WI38 (cell line): ENCODE measurements around the gene TXNDC5.

ENCODE experiments used
- H3K4me3 ChIP-seq: 2 replicates; pipeline ENCODE4 v1.5.1; 2011; ENCODE audit warnings: low read depth, mild to moderate bottlenecking, control low read depth, low read length
- TF ChIP-seq, protein P1 (sequence below): IDR thresholded peaks from 2 replicates; pipeline ENCODE4 v1.5.1; 2012; ENCODE audit warnings: low read depth, mild to moderate bottlenecking, control low read depth, low read length

The TXNDC5 gene

DNA sequence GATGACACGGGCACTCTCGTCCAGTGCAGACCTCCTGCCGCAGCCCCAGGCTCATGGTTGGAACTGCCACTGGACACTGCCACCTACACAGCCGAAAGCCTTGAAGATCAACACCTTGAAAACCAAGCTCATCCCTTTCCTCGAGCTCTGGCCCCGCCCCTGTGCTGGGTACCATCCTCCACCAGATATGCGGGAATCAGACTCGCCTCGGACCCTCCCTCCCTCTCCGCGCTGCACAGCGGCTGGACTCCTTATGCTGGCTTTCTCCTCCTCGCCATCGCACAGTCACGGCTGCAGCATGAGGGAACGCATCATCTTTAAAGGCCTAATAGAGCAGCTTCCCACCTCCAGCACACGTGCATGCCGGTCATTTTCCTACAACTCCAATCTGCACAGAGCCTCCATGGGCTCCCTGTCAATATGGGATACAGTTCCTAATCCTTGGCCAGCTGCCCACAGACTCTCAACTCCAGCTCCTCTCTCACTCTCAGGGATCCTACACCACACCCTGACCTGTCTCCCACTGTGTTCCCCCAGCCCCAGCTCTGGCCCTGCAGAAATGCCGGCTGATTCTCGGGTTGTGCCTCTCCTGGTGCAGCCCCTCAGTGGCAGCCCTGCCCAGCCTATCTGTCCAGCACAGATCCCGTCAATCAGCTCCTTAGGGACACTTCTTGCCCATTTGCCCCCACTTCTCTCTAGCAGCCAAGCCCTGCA is 23.2 kb downstream of the TXNDC5 start:
- TF ChIP-seq, protein P1, sequence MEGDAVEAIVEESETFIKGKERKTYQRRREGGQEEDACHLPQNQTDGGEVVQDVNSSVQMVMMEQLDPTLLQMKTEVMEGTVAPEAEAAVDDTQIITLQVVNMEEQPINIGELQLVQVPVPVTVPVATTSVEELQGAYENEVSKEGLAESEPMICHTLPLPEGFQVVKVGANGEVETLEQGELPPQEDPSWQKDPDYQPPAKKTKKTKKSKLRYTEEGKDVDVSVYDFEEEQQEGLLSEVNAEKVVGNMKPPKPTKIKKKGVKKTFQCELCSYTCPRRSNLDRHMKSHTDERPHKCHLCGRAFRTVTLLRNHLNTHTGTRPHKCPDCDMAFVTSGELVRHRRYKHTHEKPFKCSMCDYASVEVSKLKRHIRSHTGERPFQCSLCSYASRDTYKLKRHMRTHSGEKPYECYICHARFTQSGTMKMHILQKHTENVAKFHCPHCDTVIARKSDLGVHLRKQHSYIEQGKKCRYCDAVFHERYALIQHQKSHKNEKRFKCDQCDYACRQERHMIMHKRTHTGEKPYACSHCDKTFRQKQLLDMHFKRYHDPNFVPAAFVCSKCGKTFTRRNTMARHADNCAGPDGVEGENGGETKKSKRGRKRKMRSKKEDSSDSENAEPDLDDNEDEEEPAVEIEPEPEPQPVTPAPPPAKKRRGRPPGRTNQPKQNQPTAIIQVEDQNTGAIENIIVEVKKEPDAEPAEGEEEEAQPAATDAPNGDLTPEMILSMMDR = no peak
- H3K4me3 ChIP-seq = no peak overlapping the region

GRCh38 chr6:7886132-7886531 is 24.5 kb downstream of the TXNDC5 start:
- TF ChIP-seq, protein P1 = no peak
- H3K4me3 ChIP-seq = no peak overlapping the region

DNA sequence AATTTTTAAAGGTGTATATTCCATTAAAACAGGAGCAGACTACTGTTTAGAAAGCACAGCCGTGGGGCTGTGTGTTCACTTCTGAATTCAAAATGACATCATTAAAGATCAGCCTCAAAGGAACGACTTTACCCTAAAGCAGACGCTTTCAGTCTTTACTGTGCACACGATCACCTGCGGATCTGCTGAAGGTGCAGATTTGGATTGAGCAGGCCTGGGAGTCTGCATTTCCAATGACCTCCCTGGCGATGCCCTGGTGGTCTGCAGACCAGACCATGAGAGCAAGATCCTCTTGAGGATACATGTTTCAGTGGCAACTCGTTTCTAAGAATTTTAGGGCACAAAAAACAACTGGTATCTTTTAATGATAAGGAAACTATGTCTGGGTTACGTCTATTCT is 27.2 kb downstream of the TXNDC5 start:
- H3K4me3 ChIP-seq = no peak overlapping the region
- TF ChIP-seq, protein P1 = no peak

DNA sequence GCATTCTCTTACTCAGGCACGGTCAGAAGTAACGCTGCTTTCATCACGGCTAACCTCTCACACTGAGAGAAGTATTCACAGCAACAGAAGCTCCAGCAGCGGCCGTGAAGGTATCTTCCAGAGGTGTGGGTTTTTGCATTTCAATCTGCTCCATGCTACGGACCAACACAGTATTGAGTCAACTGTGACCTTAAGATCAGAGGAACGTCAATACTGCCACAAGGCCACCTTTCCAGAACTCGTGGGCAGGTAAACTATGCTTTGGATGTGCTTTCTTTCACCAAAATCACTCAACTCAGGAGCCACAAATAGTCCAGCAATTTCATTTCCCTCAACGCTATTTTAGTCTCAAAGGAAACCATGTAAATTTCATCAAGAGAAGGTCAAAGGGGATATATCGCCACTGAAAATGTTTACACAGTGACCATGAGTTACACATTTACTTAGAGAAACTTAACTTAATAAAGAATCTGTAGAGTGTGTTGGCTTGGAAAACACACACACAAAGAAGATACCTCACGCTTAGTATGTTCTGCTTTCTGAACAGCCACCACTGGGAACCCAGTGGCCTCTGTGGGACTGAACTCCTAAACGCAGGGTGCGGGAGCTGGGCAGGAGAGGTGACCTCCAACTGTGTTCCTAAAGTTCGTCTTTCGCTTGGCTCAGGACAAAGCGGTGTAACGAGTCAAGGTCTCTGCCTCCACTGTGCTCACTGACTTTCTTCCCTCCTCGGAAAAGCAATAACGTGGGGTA is 27.9 kb downstream of the TXNDC5 start:
- TF ChIP-seq, protein P1 = no peak
- H3K4me3 ChIP-seq = no peak overlapping the region

GRCh38 chr6:7881765-7882500 is 28.7 kb downstream of the TXNDC5 start:
- H3K4me3 ChIP-seq = no peak overlapping the region
- TF ChIP-seq, protein P1 = no peak

- TF ChIP-seq, protein P1 = no peak
- H3K4me3 ChIP-seq = no peak overlapping the region
Observed at GRCh38 chr6:7880718-7881107, 29.9 kb downstream of the TXNDC5 start.
